ENCODE data around the gene PALM.
"Not testable (repeated sequence)": the region's sequence is repeated elsewhere in the genome, so short reads cannot be mapped to it uniquely, and the experiment has no call there.

Gene PALM

DNA sequence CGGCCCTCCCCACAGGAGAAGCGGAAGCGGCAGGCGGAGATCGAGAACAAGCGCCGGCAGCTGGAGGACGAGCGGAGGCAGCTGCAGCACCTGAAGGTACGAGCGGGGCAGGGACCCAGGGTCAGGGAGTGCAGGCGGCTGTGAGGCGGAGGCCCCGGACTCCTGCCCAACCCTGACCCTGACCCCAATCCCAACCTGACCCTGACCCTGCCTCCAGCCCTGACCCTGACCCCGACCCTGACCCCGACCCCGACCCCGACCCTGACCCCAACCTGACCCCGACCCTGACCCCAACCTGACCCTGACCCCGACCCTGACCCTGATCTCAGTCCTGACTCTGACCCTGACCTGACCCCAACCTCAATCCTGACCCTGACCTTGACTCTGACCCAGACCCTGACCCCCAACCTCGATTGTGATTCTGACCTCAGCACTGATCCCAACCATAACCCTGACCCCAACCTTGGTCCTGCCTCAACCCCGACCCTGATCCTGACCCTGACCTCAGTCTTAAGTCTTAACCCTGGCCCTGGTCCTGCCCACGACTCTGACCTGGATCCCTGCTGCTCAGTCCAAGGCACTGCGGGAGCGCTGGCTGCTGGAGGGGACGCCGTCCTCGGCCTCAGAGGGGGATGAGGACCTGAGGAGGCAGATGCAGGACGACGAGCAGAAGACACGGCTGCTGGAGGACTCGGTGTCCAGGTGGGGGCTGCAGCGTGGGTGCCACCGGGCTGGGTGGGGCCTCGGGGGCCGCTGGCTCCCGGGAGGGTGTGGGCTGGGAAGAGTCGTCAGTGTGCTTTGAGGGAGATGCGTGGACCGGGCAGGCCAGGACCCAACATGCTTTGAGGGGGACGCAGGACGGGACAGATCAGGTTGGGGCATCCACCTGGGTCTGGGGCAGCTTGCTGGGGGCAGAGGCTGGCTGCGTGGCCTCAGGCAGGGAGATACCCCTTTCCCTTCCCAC, 18.5 kb downstream of the PALM start:
- H3K27ac ChIP-seq = no peak overlapping the region
- no peak for DNase-seq (ENCODE audit: low read depth, low spot score)

DNA sequence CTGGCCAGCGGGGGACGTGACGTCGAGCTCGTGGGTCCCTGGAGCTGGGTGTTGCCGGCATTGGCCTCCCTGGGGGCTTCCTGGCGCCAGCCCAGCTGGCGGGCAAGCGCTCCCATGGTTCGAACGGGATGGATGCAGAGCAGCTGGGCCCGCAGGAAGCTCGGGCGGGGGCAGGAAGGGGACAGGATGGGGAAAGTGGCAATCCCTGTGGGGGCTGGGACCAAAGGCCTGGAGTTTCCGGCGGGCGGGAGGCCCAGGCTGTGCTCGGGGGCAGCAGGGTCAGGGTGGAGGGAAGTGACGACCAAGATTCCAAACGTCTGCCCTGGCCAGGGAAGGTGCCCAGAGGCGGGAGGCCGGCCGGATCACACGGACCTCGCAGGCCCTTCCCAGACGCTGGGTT, 19.3 kb downstream of the PALM start:
- DNase-seq (ENCODE audit: low read depth, low spot score) = no peak
- no peak overlapping the region for H3K27ac ChIP-seq

DNA sequence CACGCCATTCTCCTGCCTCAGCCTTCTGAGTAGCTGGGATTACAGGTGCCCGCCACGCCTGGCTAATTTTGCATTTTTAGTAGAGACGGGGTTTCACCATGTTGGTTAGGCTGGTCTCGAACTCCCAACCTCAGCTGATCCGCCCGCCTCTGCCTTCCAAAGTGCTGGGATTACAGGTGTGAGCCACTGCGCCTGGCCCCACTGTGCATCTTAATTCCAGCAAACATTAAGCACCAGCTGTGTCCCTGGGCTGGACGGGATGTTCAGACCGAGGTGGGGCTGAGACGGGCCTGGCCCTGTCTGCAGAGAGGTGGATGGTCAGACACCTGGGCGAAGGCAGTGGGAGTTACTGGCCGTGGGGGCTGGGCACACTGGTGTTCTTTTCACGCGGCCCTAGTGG, 20.8 kb downstream of the PALM start:
- H3K27ac ChIP-seq; DNase-seq (ENCODE audit: low read depth, low spot score): not testable (repeated sequence)

DNA sequence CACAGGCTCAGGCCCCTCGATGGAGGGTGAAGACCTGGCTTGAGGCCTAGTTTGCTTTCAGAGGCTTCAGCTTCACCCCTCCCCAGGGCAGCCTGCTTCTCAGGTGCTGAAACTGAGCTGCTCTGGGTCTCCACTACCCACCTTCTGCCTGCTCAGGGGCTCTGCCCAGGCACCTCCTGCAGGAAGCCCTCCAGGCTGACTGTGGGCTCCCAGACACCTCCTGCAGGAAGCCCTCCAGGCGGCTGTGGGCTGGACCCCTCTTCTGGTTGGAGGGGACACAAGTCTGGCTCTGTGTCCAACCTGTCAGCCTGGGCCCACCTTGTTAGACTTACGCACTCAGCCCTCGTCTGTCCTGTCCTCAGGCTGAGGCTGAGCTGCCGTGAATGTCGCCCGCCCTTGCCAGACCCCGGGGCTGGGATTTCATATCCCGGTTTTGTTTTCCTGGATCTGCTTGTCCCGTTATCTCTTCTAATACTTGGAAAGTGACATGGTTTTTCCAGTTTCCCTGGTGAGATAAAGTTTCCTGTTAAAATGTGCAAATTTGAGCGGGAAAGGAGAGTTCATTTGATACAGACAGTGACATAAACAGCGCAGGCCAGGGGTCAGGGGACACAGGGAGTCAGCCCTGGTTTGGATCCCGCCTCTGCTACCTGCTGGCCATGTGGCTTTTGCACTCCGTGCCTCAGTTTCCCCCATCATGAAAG, 21.4 kb downstream of the PALM start:
- no peak overlapping the region for H3K27ac ChIP-seq
- DNase-seq (ENCODE audit: low read depth, low spot score) = no peak

DNA sequence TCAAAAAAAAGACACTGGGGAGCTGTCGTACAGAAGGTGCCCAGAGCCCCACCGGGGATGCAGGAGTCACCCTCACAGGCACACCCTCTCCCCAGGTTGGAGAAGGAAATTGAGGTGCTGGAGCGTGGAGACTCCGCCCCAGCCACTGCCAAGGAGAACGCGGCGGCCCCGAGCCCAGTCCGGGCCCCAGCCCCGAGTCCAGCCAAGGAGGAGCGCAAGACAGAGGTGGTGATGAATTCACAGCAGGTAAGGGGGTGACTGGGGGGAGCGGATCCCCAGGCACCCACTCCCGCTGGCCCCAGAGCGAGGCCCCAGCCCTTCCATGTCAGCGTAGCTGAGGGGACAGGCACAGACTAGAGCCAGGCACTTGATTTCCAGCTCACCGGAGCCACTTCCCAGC, 22.3 kb downstream of the PALM start:
- no peak for DNase-seq (ENCODE audit: low read depth, low spot score)
- H3K27ac ChIP-seq = no peak overlapping the region

DNA sequence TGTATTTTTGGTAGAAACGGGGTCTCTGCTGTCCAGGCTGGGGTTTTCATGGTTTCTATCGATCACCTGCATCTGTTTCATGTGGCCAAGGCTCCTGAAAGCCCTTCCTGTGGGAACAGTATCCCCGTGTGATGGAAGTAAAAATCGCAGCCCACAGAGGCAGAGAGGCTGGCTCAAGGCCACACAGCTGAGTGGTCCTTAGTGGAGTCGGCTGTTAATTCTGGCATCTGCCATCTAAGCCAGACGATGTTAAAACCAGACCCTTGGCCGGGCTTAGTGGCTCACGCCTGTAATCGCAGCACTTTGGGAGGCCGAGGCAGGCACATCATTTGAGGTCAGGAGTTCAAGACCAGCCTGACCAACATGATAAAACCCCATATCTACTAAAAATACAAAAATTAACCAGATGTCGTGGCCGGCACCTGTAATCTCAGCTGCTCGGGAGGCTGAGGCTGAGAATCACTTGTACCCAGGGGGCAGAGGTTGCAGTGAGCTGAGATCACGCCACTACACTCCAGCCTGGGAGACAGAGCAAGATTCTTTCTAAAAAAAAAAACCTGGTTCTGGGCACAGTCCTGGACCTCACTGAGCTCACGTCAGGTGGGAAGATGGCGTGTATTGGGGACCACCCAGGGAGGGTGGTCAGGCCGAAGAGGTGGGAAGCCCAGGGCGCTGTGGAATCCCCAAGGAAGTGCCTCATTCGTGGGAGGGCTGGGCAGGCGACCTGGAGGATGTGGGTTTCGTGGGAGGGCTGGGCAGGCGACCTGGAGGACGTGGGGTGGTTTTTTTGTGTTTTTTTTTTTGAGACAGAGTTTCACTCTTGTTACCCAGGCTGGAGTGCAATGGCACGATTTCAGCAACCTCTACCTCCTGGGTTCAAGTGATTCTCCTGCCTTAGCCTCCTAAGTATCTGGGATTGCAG, 23.7 kb downstream of the PALM start:
- DNase-seq (ENCODE audit: low read depth, low spot score) = no peak
- H3K27ac ChIP-seq = no peak overlapping the region

DNA sequence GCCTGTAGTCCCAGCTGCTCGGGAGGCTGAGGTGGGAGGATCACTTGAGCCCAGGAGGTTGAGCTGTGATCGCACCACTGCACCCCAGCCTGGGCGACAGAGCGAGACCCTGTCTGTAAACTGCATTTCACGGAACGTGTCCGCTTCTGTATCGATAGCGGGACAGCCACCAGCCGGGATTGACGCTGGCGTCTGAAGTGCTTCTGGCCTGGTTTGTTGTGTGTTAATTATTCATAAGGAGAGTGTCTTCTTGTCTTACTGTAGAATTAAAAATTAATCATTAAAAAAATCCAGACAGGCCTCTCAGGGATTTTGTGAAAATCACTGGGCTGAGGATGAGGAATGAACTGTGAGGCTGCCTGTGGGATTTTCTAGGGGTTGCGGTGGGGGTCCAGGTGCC, 26.0 kb downstream of the PALM start:
- DNase-seq (ENCODE audit: low read depth, low spot score) = no peak
- no peak overlapping the region for H3K27ac ChIP-seq

DNA sequence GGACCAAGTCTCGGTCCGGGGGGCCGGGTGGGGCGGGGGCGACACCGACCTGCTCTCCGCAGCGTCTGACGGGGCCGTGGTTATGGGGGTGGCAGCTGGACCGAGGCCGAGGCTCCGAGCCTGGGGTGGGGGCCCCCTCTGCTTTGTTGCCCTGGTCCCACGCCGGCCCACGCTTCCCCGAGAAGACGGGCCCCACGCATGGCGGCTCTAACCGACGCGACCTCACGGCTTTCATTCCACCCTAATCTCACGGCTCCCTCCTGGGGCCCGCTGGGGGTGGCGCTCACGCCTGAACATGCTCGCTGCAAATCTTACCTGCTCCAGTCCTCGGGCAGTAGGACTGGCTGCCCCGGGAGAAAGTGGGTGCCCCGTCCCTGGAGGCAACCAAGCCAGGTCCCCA, 27.4 kb downstream of the PALM start:
- no peak for DNase-seq (ENCODE audit: low read depth, low spot score)

DNA sequence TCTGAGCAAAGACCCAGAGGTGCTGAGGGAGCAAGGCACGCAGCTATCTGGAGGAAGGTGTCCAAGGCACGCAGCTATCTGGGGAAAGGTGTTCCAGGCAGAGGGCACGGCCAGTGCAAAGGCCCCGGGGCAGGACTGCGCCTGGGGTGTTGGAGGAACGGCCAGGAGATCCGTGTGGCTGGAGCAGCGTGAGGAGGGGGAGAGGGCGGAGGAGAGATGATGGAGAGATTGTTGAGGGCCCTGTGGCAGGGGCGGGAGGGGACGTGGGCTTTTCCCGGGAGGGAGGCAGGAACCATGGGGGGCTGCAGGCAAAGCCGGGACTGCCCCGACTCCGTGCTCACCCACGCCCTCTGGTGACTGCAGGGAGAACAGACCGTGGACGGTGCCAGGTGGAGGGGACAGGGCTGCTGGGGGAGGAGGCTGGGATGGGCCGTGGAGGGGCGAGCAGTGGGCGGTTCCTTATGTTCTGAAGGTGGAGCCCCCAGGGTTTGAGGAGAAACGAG, 28.9 kb downstream of the PALM start:
- H3K27ac ChIP-seq = no peak overlapping the region
- DNase-seq (ENCODE audit: low read depth, low spot score) = no peak

More for the DNA sequence above, 27.4 kb downstream of the PALM start:
- H3K27ac ChIP-seq = no peak overlapping the region

DNA sequence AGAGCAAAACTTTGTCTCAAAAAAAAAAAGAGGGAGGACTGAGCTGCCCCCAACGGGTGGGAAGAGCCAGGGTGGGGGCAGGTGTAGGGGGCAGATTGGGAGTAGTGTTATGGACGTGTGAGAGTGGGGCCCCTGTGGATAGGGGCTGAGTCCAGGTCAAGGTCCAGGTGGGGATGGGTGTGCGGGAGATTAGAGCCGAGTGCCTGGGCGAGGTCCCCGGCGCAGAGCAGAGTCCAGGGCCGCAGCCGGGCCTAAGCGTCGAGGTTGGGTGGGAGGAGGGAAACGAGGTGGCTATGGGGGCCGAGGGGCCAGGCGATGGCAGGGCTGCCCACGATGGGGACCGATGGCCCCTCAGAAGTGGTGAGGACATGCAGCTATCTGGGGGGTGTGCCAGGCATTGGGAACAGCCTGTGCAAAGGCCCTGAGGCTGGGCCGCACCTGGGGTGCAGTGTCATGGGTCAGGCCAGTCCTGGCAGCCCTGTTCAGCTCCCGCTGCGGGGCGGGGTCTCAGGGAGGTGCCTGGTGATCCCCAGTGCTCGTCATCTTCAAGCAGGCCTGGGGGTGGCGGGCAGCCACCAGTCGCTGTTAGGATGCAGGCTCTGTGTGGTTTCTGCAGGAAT, 29.9 kb downstream of the PALM start:
- DNase-seq (ENCODE audit: low read depth, low spot score) = no peak
- H3K27ac ChIP-seq = no peak overlapping the region

DNA sequence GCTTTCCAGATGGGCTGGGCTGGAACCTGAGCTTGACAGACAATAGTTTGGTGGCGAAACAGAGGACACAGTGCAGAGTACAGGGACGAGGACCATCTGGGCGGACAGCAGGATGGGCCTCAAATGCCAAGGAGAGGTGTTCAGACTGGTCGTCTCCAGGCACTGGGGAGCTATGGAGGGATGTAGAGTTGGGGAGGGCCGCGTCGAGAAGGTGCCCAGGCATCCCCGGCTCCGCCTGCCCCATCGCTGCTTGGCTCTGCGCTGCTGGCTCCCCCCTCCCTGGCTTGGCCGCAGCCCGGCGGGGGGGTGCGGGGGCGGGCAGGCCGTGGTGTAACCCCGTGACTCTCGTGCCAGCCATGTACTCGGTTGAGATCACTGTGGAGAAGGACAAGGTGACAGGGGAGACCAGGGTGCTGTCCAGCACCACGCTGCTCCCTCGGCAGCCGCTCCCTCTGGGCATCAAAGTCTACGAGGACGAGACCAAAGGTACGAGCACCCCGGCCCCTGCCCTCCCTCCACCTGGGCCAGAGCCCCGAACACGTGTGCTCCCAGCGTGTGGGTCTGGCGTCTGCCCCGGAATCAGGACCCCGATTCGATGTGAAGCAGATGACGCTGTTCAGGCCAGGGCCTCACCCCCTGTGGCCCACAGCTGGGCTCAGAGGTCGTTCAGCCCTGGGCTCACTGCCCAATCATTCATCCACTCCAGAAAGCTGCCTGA, 31.4 kb downstream of the PALM start:
- DNase-seq (ENCODE audit: low read depth, low spot score) = no peak
- H3K27ac ChIP-seq = no peak overlapping the region

DNA sequence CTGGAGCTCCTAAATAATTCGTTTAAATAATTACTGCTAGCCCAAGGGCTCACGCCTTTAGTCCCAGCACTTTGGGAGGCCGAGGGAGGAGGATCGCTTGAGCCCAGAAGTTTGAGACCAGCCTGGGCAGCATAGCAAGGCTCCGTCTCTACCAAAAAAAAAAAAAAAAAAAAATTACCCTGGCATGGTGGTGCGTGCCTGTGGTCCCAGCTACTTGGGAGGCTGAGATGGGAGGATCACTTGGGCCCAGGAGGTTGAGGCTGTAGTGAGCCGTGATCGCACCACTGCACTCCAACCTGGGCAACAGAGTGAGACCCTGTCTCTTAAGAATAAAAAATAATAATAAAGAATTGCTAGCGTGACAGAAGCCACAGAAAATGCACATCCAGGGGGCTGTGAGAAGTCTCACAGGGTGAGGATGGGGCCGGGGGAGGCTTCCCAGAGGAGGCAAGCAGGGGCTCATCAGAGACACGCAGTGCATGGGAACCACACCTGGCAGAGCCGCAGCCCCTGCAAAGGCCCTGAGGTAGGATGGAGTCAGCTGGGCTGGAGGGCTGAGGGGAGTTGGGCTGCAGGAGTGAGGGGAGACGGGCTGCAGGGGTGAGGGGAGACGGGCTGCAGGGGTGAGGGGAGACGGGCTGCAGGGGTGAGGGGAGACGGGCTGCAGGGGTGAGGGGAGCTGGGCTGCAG, 32.2 kb downstream of the PALM start:
- DNase-seq (ENCODE audit: low read depth, low spot score) = not testable (repeated sequence)

DNA sequence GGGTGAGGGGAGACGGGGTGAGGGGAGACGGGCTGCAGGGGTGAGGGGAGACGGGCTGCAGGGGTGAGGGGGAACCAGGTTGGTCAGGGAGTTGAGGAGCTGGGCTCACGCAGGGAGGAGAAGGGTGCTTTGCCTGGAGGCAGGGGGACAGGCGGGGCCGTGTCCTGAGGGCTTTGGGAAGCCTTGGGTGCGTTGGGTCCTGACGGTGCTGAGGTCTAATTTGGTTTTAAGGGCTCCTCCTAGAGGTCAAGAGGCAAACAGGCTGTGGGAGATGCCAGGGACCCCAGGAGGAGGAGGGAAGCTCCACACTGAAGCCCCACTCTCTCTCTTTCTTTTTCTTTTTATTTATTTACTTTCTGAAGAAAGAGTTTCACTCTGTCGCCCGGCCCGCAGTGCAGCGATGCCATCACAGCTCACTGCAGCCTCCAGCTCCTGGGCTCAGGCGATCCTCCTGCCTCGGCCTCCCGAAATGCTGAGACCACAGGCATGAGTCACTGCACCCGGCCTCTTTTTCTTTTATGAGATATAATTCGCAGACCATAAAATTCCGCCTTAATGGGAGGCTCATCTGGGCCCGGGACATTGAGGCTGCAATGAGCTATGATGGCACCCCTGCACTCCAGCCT, 32.9 kb downstream of the PALM start:
- no peak overlapping the region for H3K27ac ChIP-seq
- no peak for DNase-seq (ENCODE audit: low read depth, low spot score)

More for the DNA sequence above, 32.2 kb downstream of the PALM start:
- not testable (repeated sequence) for H3K27ac ChIP-seq

DNA sequence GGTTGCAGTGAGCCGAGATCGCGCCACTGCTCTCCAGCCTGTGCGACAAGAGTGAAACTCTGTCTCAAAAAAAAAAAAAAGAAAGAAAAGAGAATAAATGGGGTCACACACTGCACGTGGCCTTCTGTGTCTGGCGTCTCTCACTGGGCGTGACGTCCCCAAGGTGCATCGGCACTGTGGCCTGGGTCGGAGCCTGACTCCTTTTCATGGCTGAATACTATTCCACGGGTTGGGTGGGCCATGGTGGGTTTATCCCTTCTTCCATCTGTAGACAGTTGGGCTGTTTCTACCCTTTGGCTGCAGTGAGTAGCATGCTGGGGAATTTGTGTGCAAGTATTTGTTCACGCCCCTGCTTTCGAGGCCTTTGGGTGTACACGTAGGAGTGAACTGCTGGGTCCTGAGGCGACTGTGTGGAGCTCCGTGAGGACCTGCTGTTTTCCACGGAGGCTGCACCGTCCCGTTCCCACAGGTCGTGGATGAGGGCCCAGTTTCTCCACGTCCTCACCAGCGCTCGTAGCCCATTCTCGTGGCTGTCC, 33.9 kb downstream of the PALM start:
- no peak overlapping the region for H3K27ac ChIP-seq
- no peak for DNase-seq (ENCODE audit: low read depth, low spot score)

DNA sequence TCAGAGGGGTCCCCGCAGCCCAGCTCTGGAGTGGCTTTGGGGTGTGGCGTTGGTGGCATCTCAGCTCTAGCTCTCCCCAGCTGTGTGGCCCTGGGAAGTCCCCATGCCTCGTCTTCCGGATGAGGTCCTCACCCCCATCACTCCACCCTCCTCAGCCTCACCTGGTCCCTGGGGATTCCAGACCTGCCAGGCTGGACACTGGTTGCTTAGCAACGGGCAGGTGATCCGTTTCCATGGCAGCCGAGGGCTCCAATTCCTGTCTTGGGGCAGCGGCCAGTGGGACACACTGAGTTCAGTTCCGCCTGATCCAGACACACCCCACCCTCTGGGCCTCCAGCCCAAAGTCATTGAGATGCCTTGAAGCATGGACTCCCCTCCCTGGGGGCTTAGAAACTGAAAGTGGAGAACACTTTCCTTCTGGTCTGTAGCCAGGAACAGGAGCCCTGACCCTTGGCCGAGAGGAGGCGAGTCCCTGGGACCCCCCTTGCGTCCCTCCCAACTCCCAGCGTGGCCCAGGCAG, 34.5 kb downstream of the PALM start:
- no peak overlapping the region for H3K27ac ChIP-seq
- no peak for DNase-seq (ENCODE audit: low read depth, low spot score)

DNA sequence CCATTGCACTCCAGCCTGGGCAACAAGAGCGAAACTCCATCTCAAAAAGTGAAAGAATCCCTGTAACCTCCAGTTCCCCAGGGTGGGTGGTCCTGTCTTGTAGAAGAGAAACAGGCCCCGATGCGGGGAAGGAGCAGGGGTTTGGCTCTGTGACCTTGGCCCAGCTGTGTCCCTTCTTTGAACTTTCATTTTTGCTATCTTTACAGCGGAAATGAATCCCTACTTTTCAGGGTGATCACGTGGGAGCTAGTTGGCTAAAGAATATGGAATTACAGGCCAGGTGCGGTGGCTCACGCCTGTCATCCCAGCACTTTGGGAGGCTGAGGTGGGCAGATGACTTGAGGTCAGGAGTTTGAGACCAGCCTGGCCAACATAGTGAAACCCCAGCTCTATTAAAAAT, 36.4 kb downstream of the PALM start:
- not testable (repeated sequence) for DNase-seq (ENCODE audit: low read depth, low spot score); H3K27ac ChIP-seq

DNA sequence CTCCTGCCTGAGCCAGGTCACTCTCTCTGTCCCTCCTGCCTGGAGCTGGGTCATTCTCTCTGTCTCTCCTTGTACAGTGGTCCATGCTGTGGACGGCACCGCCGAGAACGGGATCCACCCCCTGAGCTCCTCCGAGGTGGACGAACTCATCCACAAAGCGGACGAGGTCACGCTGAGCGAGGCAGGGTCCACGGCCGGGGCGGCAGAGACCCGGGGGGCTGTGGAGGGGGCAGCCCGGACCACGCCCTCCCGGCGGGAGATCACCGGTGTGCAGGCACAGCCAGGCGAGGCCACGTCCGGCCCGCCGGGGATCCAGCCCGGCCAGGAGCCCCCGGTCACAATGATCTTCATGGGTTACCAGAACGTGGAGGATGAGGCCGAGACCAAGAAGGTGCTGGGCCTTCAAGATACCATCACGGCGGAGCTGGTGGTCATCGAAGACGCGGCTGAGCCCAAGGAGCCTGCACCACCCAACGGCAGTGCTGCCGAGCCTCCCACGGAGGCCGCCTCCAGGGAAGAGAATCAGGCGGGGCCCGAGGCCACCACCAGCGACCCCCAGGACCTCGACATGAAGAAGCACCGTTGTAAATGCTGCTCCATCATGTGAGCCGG, 37.6 kb downstream of the PALM start:
- H3K27ac ChIP-seq = no peak overlapping the region
- no peak for DNase-seq (ENCODE audit: low read depth, low spot score)

Data from epithelial cell of prostate (primary cell).